Upper lobe of left lung (tissue), 6 donors: Measurements from ENCODE around the gene ADSL. TPM values are rescaled to one million over a fixed set of nuclear protein-coding genes. Genes with fewer than 3 reads are reported as not detected.
A peak's percentile ranks its signal among the peaks of the same experiment; 100 is the strongest.

Experiments
- ATAC-seq, 2 donors: fragments of 200-7000 bp; cut with Tn5 transposase; one replicate each; pipeline ENCODE4 v1.9.1; 2022; ENCODE audit warnings: mild to moderate bottlenecking in 2 of 2, moderate library complexity in 2 of 2; ENCODE audit not compliant: low FRiP score in 2 of 2
- DNase-seq, 2 donors: peaks; one replicate each; pipeline ENCODE4 v3.0.0-alpha.2; 2019 to 2020
- H3K27ac ChIP-seq, 4 donors: fragments of 200-600 bp; sonication (generic); one replicate each; pipeline ENCODE4 v1.5.1; 2016 to 2019
- H3K27me3 ChIP-seq, 4 donors: fragments of 200-600 bp; sonication (generic); one replicate each; pipeline ENCODE4 v1.5.1; 2017 to 2019
- H3K36me3 ChIP-seq, 4 donors: fragments of 200-600 bp; sonication (generic); one replicate each; pipeline ENCODE4 v1.5.1; 2016 to 2019
- H3K4me1 ChIP-seq, 4 donors: fragments of 200-600 bp; sonication (generic); one replicate each; pipeline ENCODE4 v1.5.1; 2018 to 2019
- H3K4me3 ChIP-seq, 4 donors: fragments of 200-600 bp; sonication (generic); one replicate each; pipeline ENCODE4 v1.5.1; 2017 to 2019; ENCODE audit warnings: mild to moderate bottlenecking in 2 of 4, moderate library complexity in 1 of 4
- H3K9me3 ChIP-seq, 4 donors: fragments of 200-600 bp; sonication (generic); one replicate each; pipeline ENCODE4 v1.5.1; 2018 to 2019
- CTCF ChIP-seq, 6 experiments: fragments of 450-650 bp in 4 of 6; fragments of 200-600 bp in 2 of 6; sonication (generic) in 2 of 6; IDR thresholded peaks; one replicate each; pipeline ENCODE4 v1.5.1; 2016 to 2019; ENCODE audit warnings: antibody characterized with exemption in 6 of 6
- EP300 ChIP-seq, 4 donors: sonication (generic); formaldehyde crosslinking; IDR thresholded peaks; one replicate each; pipeline ENCODE4 v1.5.1; 2017; ENCODE audit warnings: antibody characterized with exemption in 4 of 4, control low read depth in 2 of 4
- POLR2A ChIP-seq, 4 donors: fragments of 450-650 bp; IDR thresholded peaks; one replicate each; pipeline ENCODE4 v1.5.1; 2016 to 2017; ENCODE audit warnings: antibody characterized with exemption in 4 of 4, mild to moderate bottlenecking in 2 of 4
- POLR2AphosphoS5 ChIP-seq, 2 donors: sonication (generic); formaldehyde crosslinking; IDR thresholded peaks; one replicate each; pipeline ENCODE4 v1.5.1; 2017; ENCODE audit warnings: antibody characterized with exemption in 2 of 2
- WGBS, 2 donors: methylation state at CpG; one replicate each; pipeline ENCODE4 v1.1.5; 2017 to 2018; 5-methylcytosine and 5-hydroxymethylcytosine counted together
- total RNA-seq, 6 donors: library from RNA; depleted of rRNA in 4 of 6; stranded (reverse); fragments of >200 nt in 4 of 6; gene quantifications; one replicate each; pipeline versions ENCODE4 v1.1.0 to v1.2.1, GENCODE V29; 2016 to 2021
- donor health status: DM: no; HTN: no; CAD: no; lungs with moderate emphysema.
- donor health status: DM: no; HTN: yes; CAD: no; lungs with severe emphysema.

Gene ADSL
- total RNA-seq, 6 donors from 2014 or later = 17.5 to 80.3 (median 37.9) TPM

- H3K4me3 ChIP-seq = no peak overlapping the region
- DNase-seq = no peak
- no peaks in the 10 kb centered on the region for H3K9me3 ChIP-seq
- peaks cover 16 to 65% (median 57%) of the 10 kb centered on the region in 4 donors for H3K36me3 ChIP-seq
- H3K27ac ChIP-seq = no peak overlapping the region
- 76 to 79% methylated on average over 2 of the region's 2 CpGs for WGBS, 2 donors
- H3K4me1 ChIP-seq = peaks cover 6 to 19% (median 12%) of the 10 kb centered on the region in 4 donors
- no peak for ATAC-seq
- no peaks in the 10 kb centered on the region for H3K27me3 ChIP-seq
- TF ChIP-seq POLR2AphosphoS5 (IDR thresholded peaks at IDR 0.05) (no peak), POLR2A (IDR thresholded peaks at IDR 0.05) (no peak), CTCF (IDR thresholded peaks at IDR 0.05) (no peak), EP300 (IDR thresholded peaks at IDR 0.05) (no peak)
These were observed 66.1 kb downstream of the ADSL start for GRCh38 chr22:40412441-40412840.

- TF ChIP-seq POLR2AphosphoS5 (IDR thresholded peaks at IDR 0.05) (no peak), CTCF (IDR thresholded peaks at IDR 0.05) (no peak), EP300 (IDR thresholded peaks at IDR 0.05) (no peak), POLR2A (IDR thresholded peaks at IDR 0.05) (no peak)
- WGBS, 2 donors = 84 to 92% methylated on average over 13 of the region's 13 CpGs
- peaks cover 6 to 19% (median 12%) of the 10 kb centered on the region in 4 donors for H3K4me1 ChIP-seq
- H3K27me3 ChIP-seq = no peaks in the 10 kb centered on the region
- DNase-seq (peak in 1 of 2 donors; percentile 55), ATAC-seq (no peak)
- peaks cover 10 to 65% (median 57%) of the 10 kb centered on the region in 4 donors for H3K36me3 ChIP-seq
- no peak overlapping the region for H3K4me3 ChIP-seq
- no peak overlapping the region for H3K27ac ChIP-seq
- no peaks in the 10 kb centered on the region for H3K9me3 ChIP-seq
These were observed 67.6 kb downstream of the ADSL start for GRCh38 chr22:40413873-40414272.

GRCh38 chr22:40414311-40414710 lies 68.0 kb downstream of the ADSL start:
- H3K9me3 ChIP-seq = no peaks in the 10 kb centered on the region
- no peak overlapping the region for H3K4me3 ChIP-seq
- WGBS, 2 donors = 80 to 89% methylated on average over 3 of the region's 3 CpGs
- no peaks in the 10 kb centered on the region for H3K27me3 ChIP-seq
- DNase-seq = no peak
- TF ChIP-seq EP300 (IDR thresholded peaks at IDR 0.05) (no peak), POLR2A (IDR thresholded peaks at IDR 0.05) (no peak), CTCF (IDR thresholded peaks at IDR 0.05) (no peak), POLR2AphosphoS5 (IDR thresholded peaks at IDR 0.05) (no peak)
- peaks cover 6 to 19% (median 12%) of the 10 kb centered on the region in 4 donors for H3K4me1 ChIP-seq
- H3K36me3 ChIP-seq = peaks cover 14 to 65% (median 57%) of the 10 kb centered on the region in 4 donors
- H3K27ac ChIP-seq = peak overlapping the region in 2 of 4 donors; percentile 55 to 61
- no peak for ATAC-seq

- Histone ChIP-seq H3K9me3 (no peaks in the 10 kb centered on the region), H3K27ac (peak overlapping the region in 3 of 4 donors; percentile 55 to 68 (median 61)), H3K36me3 (peaks cover 16 to 65% (median 57%) of the 10 kb centered on the region in 4 donors), H3K4me3 (no peak overlapping the region), H3K4me1 (peaks cover 6 to 19% (median 12%) of the 10 kb centered on the region in 4 donors), H3K27me3 (no peaks in the 10 kb centered on the region)
- WGBS, 2 donors = 93 to 98% methylated on average over 9 to 10 of the region's 10 CpGs
- ATAC-seq (peak in 1 of 2 donors; percentile 3), DNase-seq (peak in 1 of 2 donors; percentile 65)
- no peak for TF ChIP-seq POLR2AphosphoS5 (IDR thresholded peaks at IDR 0.05)
- TF ChIP-seq EP300 (IDR thresholded peaks at IDR 0.05) = no peak
- no peak for TF ChIP-seq CTCF (IDR thresholded peaks at IDR 0.05)
- no peak for TF ChIP-seq POLR2A (IDR thresholded peaks at IDR 0.05)
These were observed 68.7 kb downstream of the ADSL start for GRCh38 chr22:40414838-40415505.
